Tibial nerve (tissue), 3 donors: ENCODE data around the gene FHOD1.

Experiments used
- POLR2A ChIP-seq, 2 donors: fragments of 450-650 bp; IDR thresholded peaks; one replicate each; pipeline ENCODE4 v1.6.1; 2017; ENCODE audit warnings: antibody characterized with exemption in 2 of 2, mild to moderate bottlenecking in 2 of 2, moderate library complexity in 2 of 2
- TF ChIP-seq, protein P1 (sequence below), 5 experiments: fragments of 200-600 bp in 3 of 5; fragments of 450-650 bp in 2 of 5; sonication (generic) in 3 of 5; IDR thresholded peaks; one replicate each; pipeline ENCODE4 v1.5.1; 2016 to 2019; ENCODE audit warnings: antibody characterized with exemption in 5 of 5, mild to moderate bottlenecking in 3 of 5, moderate library complexity in 2 of 5

DNA sequence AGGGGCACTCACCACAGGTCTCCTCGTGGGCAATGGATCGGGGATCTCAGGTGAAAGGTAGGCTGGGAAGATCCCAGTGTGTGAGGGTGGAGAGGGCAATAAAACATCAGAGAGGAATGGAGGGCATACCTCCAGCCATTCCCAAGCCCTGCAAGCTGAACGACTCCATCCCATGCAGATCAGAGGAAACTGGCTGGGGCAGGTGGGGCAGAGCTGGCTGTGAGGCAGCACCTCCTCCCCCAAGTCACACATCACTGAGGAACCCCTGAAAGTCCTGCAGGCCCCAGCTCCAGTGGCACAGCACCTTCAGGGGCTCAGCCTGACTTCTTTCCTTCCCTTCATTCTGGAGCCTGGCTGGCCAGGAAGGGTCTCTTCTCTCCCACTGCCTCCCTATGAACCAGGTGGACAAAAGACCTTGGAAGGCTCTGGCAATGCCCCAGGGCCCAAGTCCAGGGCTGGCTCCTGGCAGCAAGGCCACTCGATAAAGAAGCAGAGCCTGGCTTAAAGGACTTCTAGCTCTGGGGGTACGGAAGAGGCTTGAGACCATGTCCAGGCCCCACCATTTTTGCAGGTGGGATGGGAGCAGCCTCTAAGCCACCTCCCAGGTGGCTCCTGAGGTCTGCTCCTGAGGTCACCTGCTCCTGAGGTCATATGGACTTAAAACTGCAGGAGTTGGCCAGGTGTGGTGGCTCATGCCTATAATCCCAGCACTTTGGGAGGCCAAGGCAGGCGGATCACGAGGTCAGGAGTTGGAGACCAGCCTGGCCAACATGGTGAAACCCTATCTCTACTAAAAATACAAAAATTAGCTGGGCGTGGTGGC is 33.9 kb downstream of the FHOD1 start:
- no peak for TF ChIP-seq POLR2A (IDR thresholded peaks at IDR 0.05)
- TF ChIP-seq, protein P1, sequence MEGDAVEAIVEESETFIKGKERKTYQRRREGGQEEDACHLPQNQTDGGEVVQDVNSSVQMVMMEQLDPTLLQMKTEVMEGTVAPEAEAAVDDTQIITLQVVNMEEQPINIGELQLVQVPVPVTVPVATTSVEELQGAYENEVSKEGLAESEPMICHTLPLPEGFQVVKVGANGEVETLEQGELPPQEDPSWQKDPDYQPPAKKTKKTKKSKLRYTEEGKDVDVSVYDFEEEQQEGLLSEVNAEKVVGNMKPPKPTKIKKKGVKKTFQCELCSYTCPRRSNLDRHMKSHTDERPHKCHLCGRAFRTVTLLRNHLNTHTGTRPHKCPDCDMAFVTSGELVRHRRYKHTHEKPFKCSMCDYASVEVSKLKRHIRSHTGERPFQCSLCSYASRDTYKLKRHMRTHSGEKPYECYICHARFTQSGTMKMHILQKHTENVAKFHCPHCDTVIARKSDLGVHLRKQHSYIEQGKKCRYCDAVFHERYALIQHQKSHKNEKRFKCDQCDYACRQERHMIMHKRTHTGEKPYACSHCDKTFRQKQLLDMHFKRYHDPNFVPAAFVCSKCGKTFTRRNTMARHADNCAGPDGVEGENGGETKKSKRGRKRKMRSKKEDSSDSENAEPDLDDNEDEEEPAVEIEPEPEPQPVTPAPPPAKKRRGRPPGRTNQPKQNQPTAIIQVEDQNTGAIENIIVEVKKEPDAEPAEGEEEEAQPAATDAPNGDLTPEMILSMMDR (IDR thresholded peaks at IDR 0.05), result no peak
